HFF-Myc (cell line): Measurements from ENCODE around the gene DIP2B.

Source experiments
- DNase-seq: peaks from one replicate; pipeline ENCODE4 v3.0.0-alpha.2; 2011; ENCODE audit warnings: low read depth; ENCODE audit errors: extremely low read depth
- H3K4me3 ChIP-seq: replicated peaks from 2 replicates; pipeline ENCODE4 v1.5.1; 2011; ENCODE audit warnings: low read depth, mild to moderate bottlenecking, control low read depth, low read length
- TF ChIP-seq, protein P1 (sequence below): IDR thresholded peaks from 2 replicates; pipeline ENCODE4 v1.5.1; 2012; ENCODE audit warnings: mild to moderate bottlenecking, low read depth, low read length, control low read depth; ENCODE audit errors: missing control alignments

Gene DIP2B

DNA sequence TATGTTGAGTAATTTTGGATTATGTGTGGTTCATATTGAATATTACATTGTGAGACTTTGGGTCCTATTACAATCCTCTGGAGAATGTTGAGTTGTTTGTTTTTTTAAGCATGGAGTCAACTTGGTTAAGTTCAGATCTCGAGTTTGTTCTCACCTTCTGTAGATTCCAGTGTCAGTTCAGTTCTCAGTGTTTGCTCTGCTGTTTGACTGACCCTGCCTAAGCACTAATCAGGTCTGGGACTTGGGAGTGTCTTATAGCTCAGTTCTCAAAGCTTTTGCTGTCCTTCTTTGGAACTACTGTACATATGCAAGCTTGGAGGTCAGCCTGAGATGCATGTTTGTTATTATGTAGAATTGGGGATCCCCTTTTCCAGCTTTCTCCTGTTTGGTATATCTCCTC is 63.1 kb downstream of the DIP2B start:
- H3K4me3 ChIP-seq: no peak overlapping the region
- TF ChIP-seq, protein P1, sequence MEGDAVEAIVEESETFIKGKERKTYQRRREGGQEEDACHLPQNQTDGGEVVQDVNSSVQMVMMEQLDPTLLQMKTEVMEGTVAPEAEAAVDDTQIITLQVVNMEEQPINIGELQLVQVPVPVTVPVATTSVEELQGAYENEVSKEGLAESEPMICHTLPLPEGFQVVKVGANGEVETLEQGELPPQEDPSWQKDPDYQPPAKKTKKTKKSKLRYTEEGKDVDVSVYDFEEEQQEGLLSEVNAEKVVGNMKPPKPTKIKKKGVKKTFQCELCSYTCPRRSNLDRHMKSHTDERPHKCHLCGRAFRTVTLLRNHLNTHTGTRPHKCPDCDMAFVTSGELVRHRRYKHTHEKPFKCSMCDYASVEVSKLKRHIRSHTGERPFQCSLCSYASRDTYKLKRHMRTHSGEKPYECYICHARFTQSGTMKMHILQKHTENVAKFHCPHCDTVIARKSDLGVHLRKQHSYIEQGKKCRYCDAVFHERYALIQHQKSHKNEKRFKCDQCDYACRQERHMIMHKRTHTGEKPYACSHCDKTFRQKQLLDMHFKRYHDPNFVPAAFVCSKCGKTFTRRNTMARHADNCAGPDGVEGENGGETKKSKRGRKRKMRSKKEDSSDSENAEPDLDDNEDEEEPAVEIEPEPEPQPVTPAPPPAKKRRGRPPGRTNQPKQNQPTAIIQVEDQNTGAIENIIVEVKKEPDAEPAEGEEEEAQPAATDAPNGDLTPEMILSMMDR: no peak
- DNase-seq: no peak

DNA sequence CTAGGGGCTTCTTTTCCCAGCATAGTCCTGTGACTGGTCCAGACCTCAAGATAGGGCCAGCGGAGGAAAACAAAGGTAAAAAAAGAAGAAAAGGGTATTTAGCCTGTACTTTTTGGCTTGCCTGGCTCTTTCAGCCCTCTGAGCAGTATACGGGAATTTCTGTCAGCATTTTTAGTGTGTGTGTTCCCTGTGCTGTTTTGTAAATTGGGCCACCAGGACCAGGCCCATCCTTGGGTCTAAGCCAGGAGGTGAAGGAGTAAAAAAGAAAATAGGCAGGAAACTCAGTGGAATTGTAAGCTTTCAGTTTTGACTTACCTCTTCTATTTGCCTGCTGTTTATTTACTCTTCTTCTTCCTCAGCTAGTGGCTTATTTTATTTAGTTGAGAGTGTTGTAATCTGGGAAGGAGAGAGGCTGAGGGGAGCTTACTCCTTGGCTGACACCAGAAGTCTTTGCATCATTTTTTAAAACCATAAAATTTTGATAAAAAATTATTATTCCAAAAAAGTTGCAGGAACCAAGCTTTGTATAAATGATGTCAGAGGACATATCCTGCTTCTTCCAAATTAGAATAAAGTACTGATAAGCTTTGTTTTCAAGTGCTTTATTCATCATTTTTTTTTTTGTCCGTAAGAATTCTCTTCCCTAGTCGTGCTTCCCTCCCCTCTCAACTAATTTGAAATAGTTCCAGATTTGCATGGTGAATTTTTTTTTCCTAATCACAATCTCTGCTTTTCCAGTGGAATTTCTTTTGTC is 63.7 kb downstream of the DIP2B start:
- TF ChIP-seq, protein P1: no peak
- H3K4me3 ChIP-seq: no peak overlapping the region
- no peak for DNase-seq

DNA sequence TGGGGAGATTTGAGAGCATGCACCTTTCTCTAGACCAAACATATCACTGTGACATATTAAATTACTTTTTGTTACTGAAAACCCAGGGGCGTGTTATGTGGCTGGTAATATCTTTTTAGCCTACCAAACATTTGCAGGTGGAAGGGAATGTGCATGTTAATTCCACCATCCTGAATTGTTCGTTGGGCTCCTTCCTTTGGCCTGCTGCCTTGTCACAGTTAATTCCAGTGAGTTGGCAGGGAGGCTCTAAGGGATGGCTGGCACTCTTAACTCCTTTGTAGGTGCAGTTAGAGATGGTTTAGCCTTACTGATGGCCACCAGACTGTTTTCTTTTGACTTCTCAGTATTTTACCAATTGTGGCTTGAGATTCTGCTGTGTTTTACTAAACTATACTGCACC is 64.5 kb downstream of the DIP2B start:
- no peak overlapping the region for H3K4me3 ChIP-seq
- TF ChIP-seq, protein P1: no peak
- no peak for DNase-seq

DNA sequence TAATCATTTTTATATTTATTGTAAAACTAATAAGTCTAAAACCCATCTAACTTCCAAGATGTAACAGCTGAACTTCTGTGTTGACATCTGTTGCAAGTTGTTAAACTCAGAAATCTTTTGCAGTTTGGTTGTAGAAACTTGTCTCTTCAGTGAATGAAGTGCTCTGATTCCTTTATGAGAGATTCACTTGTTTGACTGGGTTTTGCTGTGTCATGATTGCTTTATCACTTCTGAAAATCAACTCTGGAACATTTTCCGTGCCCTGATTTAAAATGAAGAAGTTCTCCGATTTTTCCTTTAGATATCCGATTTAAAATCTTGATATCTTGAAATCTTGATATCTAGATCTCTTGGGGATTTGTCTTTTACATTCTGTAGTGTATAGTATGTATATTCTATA is 65.1 kb downstream of the DIP2B start:
- DNase-seq: no peak
- H3K4me3 ChIP-seq: no peak overlapping the region
- TF ChIP-seq, protein P1: no peak

DNA sequence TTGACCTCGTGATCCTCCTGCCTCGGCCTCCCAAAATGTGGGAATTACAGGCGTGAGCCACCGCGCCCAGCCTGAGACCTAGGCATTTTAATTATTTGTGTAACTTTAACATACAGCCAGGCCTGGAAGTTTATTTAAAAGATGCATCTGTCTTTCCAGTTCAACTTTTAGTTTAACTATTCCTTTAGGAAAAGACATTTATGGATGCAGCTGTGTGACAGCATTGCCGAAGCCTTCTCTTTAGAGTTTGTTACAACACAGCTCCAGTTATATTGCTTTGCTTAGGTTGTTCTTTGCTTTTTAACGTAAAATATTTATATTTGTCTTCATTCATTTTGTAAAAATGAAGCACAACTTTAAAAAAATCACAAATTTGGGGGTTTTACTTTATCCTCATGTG is 67.0 kb downstream of the DIP2B start:
- TF ChIP-seq, protein P1: no peak
- DNase-seq: no peak
- no peak overlapping the region for H3K4me3 ChIP-seq

DNA sequence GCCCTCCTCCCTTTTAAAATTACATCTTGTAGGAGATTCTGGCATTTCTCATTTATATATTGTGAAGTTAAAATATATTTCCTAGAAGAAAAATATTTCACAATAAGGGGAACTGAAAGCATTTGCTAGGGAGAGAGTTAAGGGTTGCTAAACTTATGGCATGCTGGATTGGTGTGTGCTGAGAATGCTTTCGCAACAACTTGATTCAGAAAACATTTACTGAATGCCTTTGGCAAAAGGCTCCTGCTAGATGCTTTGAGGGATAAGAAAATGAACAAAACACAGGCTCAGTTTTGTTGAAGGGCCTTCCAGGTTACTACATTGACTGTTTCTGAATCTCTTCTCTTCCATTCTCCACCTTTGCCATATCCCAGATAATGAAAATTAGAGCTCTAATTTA is 67.5 kb downstream of the DIP2B start:
- H3K4me3 ChIP-seq: no peak overlapping the region
- DNase-seq: no peak
- TF ChIP-seq, protein P1: no peak

DNA sequence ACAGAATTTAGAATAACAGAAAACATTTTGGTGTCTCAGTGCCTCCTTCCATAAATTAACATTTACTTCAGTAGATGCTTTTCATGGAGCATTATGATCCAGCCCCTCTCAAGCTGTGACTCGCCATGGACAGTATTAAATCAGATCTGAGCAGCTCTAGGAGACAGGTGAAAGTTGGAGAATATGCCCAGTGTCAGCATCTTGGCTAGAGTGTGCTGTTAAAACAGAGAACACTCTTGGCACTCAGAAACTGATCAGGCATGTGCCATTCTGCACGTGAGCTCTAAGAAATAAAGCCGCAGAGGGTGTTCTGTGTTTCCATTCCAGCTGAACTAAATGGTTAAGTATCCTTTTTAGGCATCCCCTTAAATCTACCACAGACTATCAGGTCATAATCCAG is 68.0 kb downstream of the DIP2B start:
- no peak overlapping the region for H3K4me3 ChIP-seq
- TF ChIP-seq, protein P1: no peak
- DNase-seq: no peak
